COLO829 (cell line): Measurements from ENCODE around the gene ZKSCAN3.
"Not testable (repeated sequence)": the region's sequence is repeated elsewhere in the genome, so short reads cannot be mapped to it uniquely, and the experiment has no call there.

Source experiments
- DNase-seq: peaks from one replicate; pipeline ENCODE4 v3.0.0; 2012; ENCODE audit warnings: low spot score

ZKSCAN3 gene

DNA sequence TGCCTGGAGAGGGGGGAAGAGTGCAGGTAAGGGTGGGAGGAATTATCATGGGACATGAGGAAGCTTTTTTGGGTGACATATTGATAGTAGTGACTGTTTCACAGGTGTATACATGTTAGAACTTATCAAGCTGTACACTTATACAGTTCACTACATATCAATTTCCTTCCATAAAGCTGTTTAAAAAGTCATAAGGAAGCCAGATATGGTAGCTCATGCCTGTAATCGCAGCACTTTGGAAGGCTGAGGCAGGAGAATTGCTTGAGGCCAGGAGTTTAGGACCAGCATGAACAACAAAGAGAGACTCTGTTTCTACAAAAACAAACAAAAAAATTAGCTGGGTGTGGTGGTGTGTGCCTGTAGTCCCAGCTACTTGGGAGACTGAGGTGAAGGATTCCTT lies 28.1 kb downstream of the ZKSCAN3 start:
- DNase-seq = no peak

DNA sequence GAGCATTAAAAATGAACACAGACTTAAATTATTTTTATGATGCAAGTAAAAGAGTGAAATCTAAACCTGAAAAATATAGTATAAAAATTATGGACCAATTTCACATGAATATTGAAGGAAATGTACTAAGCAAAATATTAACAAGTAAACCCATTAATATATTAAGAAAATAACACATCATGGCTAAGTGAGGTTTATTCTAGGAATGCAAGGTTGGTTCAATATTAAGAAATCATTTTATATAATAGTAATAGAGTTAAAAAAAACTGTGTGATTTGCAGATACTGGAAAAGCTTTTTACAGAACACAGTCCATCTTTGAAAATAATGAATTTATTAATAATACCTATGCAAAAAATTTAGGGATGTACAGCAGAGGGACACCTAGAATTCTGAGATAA lies 28.9 kb downstream of the ZKSCAN3 start:
- no peak for DNase-seq

DNA sequence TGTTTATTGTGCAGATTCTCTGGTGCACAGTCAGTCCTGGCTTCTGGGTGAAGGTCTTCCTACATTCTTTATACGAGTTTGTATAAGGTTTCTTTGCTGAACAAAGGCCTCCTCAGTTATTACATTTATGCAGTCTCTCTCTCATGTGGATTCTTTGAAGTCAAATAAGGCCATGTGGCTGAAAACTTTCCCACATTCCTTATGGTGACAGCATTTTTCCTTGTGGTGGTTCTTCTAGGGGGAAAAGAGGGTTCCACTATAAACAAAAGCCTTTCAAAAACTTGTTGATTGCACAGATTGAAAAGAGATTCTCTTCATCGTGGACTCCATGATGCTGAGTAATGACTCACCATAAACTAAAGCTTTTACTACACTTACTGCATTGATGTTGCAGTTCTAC lies 30.6 kb downstream of the ZKSCAN3 start:
- peak; percentile 87 for DNase-seq

DNA sequence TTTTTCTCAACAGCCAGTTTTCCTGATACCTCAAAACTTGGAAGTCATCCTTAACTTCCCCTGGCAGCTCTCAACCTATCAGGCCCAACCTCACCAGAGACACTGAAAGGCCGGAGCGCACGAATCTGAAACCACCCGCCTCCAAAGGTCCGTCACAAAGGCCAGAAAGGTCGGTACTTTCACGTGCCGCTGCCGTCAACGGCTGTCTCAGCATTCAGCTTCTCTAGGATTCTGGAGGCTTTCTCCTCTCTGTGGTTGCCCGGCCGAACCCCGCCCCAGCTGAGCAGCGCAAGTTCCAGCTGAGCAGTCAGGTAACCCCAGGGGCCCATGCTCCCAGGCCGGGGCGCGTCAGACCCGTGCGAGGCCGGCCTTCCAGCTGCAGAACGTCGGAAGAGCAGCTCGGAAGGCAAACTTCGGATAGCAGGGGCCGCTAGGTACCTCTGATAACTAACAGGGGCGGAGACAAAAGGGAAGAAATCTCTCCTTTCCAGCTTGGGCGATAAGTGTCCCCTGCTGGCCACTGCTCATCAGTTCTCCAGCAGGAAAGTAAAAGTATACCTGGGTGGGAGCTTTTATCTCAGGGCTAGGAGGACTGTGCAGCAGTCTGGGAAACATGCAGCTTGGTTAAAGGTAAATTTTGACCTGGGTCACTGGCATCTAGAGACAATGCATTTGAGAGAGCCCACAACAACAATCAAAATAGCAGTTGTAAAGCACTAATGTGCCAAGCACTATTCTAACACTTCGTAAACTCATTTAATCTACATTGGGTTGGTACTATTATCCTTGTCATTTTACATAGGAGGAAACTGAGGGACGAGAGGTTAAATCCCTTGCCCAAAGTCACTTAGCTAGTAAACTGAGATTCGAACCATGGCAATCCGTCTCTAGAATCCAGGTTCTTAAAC lies 33.7 kb downstream of the ZKSCAN3 start:
- no peak for DNase-seq

DNA sequence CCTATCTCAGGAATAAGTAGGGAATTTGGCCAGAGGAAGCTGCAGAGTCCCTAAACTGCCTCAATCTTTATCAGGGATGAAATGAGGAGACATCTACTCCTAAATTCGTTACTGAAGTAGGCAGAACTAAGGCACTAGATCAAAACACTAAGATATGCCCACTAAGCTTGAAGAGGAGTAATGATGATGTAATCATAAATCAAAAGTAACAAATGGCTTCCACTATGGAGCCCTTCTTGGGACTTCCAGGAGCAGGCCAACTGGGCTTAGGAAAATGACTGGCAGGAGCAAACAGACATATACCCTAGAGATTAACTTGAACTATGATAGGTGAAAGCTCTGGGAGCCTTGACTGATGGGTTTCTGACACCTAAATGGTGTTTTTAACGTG lies 34.4 kb downstream of the ZKSCAN3 start:
- no peak for DNase-seq

DNA sequence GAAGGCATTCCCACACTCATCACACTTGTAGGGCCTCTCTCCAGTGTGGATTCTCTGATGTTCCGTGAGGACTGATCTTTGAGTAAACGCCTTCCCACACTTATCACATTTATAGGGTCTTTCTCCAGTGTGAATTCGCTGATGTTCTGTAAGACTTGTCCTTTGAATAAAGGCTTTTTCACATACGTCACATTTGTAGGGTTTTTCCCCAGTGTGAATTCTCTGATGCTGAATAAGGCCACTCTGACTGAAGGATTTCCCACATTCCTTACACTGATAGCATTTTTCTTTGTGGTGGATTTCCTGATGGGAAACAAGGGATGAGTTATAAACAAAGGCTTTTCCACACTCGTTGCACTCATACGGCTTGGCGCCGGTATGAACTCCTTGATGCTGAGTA lies 40.9 kb downstream of the ZKSCAN3 start:
- DNase-seq = no peak

DNA sequence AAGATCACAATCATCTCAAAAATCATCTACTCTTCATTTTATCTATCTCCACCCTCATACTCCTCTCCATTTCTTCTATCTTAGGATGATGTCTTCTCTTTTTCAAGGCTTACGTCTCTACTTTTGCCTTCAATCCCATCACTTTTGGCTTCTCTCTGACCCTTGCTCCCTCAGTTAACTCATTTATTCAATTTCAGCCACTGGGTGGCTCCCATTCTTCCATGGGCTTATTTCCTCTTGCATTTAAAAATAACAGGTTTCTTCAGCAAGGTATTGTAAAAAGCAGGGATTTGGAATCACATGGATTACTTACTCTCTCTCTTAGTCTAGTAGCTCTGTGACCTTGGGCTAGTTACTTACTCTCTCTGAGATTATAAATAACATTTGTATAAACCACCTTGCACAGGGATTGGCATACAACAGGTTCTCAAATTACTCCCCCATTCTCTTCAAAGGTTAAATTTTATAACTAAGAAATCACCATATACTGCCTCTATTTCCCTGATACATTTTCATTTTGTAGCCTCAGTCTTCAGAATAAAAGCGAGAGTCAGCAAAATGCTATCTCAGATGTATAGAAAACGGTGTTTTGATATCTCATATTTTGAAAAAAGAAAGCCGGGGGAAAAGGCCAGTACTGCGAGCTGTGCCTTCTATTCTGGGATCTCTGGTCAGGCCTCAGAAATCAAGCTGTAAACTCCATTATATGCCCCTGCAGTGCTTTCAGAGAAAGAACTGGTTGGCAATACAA lies 44.3 kb downstream of the ZKSCAN3 start:
- no peak for DNase-seq

DNA sequence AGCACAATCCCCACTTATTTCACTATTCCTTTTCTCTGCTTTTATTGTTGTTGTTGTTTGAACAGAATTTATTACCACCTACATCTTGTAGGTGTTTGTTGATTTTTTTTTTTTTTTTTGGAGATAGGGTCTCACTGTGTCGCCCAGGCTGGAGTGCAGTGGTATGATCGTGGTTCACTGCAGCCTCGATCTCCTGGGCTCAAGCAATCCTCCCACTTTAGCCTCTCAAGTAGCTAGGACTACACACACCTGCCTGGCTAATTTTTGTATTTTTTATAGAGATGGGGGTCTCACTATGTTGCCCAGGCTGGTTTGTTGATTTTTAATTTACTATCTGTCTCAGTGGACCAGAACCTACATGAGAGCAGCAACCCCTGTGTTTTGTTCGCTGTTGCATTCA lies 46.2 kb downstream of the ZKSCAN3 start:
- DNase-seq = no peak

DNA sequence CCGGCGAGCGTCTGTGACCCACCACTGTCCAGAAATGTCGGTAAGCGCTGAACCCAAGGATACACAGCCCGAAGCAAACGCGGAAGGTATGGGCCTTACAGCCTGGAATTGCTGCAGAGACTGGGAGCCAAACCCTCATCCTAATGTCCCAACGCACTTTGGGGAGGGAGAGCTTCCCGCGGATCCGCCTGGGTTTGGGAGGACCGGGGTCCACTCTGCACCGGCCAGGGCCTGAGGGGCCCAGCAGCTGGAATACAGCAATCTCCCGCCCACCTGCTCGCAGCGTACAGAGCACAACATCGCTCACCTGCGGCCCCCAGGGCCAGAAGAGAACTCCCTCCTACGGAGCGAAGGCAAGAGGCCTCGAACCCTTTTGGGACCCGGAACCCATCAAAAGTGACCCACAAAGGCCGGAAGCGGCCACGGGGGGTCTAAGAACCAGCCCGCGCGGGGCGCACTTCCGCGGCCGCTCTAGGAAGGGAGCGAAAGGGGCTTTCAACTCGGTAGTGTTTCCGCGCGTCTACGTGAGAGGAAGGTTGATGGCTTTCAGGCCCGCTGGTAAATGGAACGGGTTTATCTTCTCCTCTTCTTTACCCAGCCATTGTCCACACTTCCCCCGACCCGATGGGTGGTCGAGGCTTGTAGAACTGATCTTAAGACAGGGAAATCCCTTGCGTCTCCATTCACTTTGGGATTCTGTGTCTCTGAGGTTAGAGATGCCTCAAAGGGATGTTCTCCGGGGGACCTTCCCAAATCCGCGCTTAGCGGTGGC lies 49.8 kb downstream of the ZKSCAN3 start, which contains the start of gene ZSCAN12:
ZSCAN12 (minus strand) TSS at position 398 of the 772 bp plus-strand sequence. CDS start 1,342 bp downstream, outside the sequence.
- DNase-seq = peak; percentile 58

DNA sequence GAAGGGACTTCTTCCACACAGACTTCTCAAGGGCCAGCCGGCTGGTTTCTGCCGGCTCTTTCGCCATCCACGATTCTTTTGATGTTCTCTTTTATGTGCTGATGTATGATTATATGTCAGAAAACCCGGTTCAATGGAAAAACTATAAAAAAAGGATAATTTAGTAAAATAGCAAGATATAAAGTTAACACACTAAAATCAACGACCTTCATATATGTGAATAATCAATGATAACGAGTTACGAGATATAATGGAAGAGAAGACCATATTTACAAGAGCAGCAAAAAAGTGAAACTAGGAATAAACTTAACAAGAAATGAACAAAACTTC lies 50.3 kb downstream of the ZKSCAN3 start:
- DNase-seq = no peak

DNA sequence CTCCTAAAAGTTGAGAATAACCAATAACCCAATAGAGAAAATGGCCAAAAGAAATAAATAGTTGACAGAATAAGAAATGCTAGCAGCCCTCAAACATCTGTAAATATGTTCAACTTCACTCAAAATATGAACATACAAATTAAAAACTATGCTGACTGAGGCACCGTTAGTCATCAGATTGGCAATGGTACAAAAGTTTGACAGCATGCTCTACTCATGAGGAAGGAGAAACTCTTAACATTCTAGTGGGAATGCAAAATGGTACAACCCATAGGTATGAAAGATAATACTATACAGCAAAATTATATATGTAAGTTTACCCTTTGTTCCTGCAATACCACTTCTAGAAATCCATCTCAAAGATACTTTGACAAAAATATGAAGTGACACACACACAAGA lies 51.4 kb downstream of the ZKSCAN3 start:
- DNase-seq = no peak

DNA sequence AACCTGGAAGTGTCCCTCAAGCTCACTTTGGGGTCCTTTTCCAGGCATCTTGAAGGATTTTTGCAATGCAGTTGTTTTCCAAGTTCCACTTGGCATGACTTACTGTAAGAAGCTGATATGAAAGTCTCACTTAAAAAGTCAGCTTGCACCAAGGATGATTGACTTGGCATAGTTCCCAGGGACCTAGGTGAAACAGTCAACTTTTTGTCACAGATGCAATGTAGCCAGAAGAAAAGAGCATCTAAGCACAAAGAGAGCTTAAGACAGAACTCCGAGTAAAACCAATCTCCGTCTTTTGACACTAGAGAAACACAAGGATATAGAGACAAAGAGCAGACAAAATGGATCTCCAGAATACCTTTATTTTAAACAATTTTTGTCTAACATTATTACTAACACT lies 52.5 kb downstream of the ZKSCAN3 start:
- DNase-seq = no peak

DNA sequence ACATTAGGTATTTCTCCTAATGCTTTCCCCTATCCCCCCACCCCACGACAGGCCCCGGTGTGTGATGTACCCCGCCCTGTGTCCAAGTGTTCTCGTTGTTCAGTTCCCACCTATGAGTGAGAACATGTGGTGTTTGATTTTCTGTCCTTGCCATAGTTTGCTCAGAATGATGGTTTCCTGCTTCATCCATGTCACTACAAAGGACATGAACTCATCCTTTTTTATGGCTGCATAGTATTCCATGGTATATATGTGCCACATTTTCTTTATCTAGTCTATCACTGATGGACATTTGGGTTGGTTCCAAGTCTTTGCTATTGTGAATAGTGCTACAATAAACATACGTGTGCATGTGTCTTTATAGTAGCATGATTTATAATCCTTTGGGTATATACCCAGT lies 54.2 kb downstream of the ZKSCAN3 start:
- DNase-seq = not testable (repeated sequence)

DNA sequence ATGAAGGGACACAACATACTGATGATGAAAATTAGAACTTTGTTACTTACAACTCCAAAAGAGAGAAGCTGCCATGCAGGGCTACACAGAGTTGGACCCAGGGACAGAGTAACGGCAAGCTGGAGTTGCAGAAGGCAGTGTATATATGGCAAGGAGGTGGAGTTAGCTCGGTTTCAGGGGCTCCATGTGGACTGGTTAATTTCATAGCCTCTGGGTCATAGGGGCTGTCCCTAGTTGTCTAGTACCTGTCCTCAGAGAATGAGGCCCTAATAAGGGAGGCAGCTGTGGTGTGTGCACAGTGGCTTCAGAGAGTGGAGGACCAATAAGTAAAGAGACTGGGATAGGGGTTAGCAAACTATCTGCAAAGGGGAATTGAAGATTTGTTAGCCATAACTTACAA lies 57.7 kb downstream of the ZKSCAN3 start:
- no peak for DNase-seq

DNA sequence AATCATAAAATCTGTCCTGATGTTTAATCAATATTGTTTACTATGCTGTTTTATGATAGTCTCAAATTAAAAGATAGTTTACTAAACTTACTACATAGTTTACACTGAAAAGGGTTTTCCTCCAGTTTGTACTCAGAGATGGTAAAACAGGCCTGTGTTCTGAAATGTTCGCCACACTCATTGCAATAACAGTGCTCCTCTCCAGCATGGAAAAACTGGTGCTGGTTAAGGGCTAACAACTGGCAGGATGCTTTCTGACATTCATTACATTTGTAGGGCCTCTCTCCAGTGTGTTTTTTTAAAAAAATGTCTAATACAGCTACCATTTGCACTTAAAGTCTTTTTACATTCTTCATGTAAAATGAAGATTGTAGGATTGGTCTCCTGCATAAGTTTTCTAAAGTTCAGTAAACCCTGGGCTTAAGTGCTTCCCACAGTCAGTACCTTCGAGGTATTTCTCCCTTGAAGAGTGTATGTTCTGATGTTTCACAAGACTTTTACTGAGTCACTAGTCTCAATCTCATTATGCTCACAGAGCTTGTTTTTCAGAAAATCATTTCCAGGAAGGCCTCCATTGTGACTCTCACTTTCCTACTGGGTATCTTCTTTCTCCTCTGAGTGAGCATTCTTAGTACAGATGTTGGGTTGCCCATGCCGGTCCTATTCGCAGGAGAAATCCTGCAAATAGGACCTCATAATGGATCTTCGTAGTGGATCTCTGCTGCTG lies 58.5 kb downstream of the ZKSCAN3 start:
- no peak for DNase-seq

DNA sequence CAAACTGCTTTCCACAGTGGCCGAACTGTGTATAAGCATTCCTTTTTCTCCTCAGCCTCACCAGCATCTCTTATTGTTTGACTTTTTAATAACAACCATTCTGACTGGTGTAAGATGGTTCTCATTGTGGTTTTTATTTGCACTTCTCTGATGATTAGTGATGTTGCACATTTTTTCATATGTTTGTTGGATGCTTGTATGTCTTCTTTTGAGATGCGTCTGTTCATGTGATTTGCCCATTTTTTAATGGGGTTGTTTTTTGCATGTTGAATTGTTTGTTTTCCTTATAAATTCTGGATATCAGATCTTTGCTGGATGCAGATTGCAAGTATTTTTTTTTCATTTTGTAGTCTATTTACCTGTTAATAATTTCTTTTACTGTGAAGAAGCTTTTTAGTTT lies 61.0 kb downstream of the ZKSCAN3 start:
- no peak for DNase-seq

DNA sequence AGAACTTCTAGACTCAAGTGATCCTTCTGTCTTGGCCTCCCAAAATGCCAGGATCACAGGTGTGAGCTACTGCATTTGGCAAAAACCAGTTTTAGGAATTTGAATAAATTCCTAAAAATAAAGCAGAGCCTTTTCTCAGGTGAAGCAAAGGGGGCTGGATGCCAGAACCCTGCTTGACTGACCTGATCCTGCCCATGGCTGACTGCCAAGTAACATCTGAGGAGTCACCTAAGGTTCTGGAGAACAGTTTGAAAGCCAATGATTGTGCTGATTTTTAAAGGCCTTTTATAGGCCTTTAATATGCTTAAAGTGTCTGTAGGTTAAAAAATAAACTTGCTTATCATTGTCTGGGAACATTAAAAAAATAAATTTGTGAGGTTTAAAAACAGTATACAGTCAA lies 63.9 kb downstream of the ZKSCAN3 start:
- no peak for DNase-seq
